ENCODE results near the gene TLL1. TPM values are rescaled to one million over a fixed set of nuclear protein-coding genes. Genes with fewer than 3 reads are reported as not detected.

TLL1 gene
- total and polyA plus RNA-seq, 2 of the 13 experiments (the other 11 are each of a cell fraction or from before 2014, with no cell fraction given): not detected

DNA sequence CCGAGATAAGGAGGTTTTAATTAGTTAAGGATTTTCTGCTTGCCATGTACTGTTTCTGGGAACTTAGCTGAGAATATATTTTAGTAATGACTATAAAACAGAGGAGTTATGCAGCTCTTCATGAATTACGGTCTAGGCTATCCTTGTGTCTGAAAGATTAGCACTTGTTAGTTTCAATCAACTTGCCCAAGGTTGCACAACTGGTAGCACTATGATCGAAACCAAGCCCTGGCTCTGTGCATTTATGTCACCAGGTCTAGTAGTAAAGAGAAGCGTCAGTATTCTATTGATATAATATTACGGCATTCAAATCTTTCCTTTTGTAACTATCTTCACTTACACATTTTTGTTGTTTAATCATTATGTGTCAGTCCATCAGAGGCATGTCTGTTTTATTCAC is 176.0 kb downstream of the TLL1 start (continued):
- TF ChIP-seq, protein P1, sequence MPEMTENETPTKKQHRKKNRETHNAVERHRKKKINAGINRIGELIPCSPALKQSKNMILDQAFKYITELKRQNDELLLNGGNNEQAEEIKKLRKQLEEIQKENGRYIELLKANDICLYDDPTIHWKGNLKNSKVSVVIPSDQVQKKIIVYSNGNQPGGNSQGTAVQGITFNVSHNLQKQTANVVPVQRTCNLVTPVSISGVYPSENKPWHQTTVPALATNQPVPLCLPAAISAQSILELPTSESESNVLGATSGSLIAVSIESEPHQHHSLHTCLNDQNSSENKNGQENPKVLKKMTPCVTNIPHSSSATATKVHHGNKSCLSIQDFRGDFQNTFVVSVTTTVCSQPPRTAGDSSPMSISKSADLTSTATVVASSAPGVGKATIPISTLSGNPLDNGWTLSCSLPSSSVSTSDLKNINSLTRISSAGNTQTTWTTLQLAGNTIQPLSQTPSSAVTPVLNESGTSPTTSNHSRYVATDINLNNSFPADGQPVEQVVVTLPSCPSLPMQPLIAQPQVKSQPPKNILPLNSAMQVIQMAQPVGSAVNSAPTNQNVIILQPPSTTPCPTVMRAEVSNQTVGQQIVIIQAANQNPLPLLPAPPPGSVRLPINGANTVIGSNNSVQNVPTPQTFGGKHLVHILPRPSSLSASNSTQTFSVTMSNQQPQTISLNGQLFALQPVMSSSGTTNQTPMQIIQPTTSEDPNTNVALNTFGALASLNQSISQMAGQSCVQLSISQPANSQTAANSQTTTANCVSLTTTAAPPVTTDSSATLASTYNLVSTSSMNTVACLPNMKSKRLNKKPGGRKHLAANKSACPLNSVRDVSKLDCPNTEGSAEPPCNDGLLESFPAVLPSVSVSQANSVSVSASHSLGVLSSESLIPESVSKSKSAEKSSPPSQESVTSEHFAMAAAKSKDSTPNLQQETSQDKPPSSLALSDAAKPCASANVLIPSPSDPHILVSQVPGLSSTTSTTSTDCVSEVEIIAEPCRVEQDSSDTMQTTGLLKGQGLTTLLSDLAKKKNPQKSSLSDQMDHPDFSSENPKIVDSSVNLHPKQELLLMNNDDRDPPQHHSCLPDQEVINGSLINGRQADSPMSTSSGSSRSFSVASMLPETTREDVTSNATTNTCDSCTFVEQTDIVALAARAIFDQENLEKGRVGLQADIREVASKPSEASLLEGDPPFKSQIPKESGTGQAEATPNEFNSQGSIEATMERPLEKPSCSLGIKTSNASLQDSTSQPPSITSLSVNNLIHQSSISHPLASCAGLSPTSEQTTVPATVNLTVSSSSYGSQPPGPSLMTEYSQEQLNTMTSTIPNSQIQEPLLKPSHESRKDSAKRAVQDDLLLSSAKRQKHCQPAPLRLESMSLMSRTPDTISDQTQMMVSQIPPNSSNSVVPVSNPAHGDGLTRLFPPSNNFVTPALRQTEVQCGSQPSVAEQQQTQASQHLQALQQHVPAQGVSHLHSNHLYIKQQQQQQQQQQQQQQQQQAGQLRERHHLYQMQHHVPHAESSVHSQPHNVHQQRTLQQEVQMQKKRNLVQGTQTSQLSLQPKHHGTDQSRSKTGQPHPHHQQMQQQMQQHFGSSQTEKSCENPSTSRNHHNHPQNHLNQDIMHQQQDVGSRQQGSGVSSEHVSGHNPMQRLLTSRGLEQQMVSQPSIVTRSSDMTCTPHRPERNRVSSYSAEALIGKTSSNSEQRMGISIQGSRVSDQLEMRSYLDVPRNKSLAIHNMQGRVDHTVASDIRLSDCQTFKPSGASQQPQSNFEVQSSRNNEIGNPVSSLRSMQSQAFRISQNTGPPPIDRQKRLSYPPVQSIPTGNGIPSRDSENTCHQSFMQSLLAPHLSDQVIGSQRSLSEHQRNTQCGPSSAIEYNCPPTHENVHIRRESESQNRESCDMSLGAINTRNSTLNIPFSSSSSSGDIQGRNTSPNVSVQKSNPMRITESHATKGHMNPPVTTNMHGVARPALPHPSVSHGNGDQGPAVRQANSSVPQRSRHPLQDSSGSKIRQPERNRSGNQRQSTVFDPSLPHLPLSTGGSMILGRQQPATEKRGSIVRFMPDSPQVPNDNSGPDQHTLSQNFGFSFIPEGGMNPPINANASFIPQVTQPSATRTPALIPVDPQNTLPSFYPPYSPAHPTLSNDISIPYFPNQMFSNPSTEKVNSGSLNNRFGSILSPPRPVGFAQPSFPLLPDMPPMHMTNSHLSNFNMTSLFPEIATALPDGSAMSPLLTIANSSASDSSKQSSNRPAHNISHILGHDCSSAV (CRISPR knock-in tag; IDR thresholded peaks at IDR 0.05; ENCODE audit: borderline replicate concordance): no peak
- TF ChIP-seq NR2C2 (CRISPR knock-in tag; IDR thresholded peaks at IDR 0.05; ENCODE audit: borderline replicate concordance): no peak

DNA sequence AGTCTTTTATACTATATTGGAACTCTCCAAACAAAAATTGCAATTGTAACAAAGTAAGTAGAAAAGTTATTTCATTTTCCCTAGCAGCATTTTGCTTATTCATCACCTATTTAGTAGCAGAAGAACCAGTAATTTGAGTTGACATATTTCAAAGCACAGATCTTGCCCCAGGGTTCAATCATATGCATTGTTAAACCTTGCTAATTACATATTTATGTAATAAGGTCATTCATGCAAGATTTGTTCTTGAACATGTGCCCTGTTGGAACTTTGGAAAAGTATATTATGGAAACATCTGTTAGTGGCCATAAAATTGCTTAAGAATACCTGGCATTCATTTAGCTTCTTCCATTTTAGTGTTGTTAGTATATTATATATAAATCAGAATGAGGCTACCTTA is 191.7 kb downstream of the TLL1 start:
- ChIA-PET POLR2A (no interaction called here), CTCF (ENCODE audit: low intra/inter-chr PET ratio, low total read pairs) (no interaction called here)
- Histone ChIP-seq H4K20me1 (ENCODE audit: insufficient read depth, low read length) (no peaks in the 10 kb centered on the region), H3K36me3 (replicated peaks in 1 of 2; ENCODE audit: control insufficient read depth in 1 of 2, insufficient read depth in 2 of 2, low read length in 2 of 2) (no peaks in the 10 kb centered on the region), H3K4me1 (ENCODE audit: insufficient read depth, low read length) (no peaks in the 10 kb centered on the region), H3K4me2 (ENCODE audit: low read depth, low read length) (no peak overlapping the region), H3K9ac (ENCODE audit: insufficient read depth, low read depth, low read length) (no peak overlapping the region), H3K27ac (ENCODE audit: extremely low read length, insufficient read depth, low read length) (no peak overlapping the region), H3K79me2 (ENCODE audit: insufficient read depth, low read length) (no peaks in the 10 kb centered on the region), H2AFZ (ENCODE audit: low read length) (no peak overlapping the region), H3K9me3 (ENCODE audit: low read length) (no peaks in the 10 kb centered on the region), H3K4me3 (replicated peaks in 1 of 3; ENCODE audit: insufficient read depth in 1 of 3, low read depth in 2 of 3, low read length in 3 of 3) (no peak overlapping the region), H3K27me3 (ENCODE audit: control insufficient read depth in 1 of 2, insufficient read depth in 2 of 2, low read length in 2 of 2) (no peaks in the 10 kb centered on the region)
- intact Hi-C loops (cut with micrococcal nuclease; ENCODE audit: unreplicated experiment): no loop called here
- BruUV-seq (replicated peaks): no TSS peak
- DNase-seq (ENCODE audit: low spot score) (no peak), FAIRE-seq (no peak), ATAC-seq (no peak)
- in situ Hi-C loops (cut with HindIII; ENCODE audit: extremely low pct_ligation_motif_present, low pct_unique_long_range_greater_than_20kb): no loop called here
- TF ChIP-seq ZNF20 (CRISPR knock-in tag; IDR thresholded peaks at IDR 0.05) (no peak), NR2F2 (IDR thresholded peaks at IDR 0.05; ENCODE audit: borderline replicate concordance, low read depth) (no peak), HMG20B (CRISPR knock-in tag; conservative IDR thresholded peaks at IDR 0.05) (no peak), SALL1 (CRISPR knock-in tag; IDR thresholded peaks at IDR 0.05) (no peak), ZNF781 (CRISPR knock-in tag; IDR thresholded peaks at IDR 0.05; ENCODE audit: borderline replicate concordance, not compliant biosample characterization) (no peak), MED13 (CRISPR knock-in tag; IDR thresholded peaks at IDR 0.05) (no peak), ZNF644 (CRISPR knock-in tag; IDR thresholded peaks at IDR 0.05; ENCODE audit: low read depth) (no peak), SIX4 (CRISPR knock-in tag; IDR thresholded peaks at IDR 0.05) (no peak), ZNF430 (CRISPR knock-in tag; IDR thresholded peaks at IDR 0.05) (no peak), SMYD3 (CRISPR knock-in tag; IDR thresholded peaks at IDR 0.05) (no peak), NFKBIZ (CRISPR knock-in tag; IDR thresholded peaks at IDR 0.05) (no peak)
- TF ChIP-seq, protein P2, sequence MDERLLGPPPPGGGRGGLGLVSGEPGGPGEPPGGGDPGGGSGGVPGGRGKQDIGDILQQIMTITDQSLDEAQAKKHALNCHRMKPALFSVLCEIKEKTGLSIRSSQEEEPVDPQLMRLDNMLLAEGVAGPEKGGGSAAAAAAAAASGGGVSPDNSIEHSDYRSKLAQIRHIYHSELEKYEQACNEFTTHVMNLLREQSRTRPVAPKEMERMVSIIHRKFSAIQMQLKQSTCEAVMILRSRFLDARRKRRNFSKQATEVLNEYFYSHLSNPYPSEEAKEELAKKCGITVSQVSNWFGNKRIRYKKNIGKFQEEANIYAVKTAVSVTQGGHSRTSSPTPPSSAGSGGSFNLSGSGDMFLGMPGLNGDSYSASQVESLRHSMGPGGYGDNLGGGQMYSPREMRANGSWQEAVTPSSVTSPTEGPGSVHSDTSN (CRISPR knock-in tag; IDR thresholded peaks at IDR 0.05): no peak
- TF ChIP-seq, protein P3, sequence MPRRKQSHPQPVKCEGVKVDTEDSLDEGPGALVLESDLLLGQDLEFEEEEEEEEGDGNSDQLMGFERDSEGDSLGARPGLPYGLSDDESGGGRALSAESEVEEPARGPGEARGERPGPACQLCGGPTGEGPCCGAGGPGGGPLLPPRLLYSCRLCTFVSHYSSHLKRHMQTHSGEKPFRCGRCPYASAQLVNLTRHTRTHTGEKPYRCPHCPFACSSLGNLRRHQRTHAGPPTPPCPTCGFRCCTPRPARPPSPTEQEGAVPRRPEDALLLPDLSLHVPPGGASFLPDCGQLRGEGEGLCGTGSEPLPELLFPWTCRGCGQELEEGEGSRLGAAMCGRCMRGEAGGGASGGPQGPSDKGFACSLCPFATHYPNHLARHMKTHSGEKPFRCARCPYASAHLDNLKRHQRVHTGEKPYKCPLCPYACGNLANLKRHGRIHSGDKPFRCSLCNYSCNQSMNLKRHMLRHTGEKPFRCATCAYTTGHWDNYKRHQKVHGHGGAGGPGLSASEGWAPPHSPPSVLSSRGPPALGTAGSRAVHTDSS (CRISPR knock-in tag; conservative IDR thresholded peaks at IDR 0.05): no peak

Data from HepG2 (cell line).